Cerebellar cortex (tissue), 1 donor: ENCODE data around the gene CLEC16A.

Experiments
- DNase-seq: peaks from one replicate; pipeline ENCODE4 v3.0.0-alpha.2; 2015; ENCODE audit warnings: low spot score

Gene CLEC16A, protein sequence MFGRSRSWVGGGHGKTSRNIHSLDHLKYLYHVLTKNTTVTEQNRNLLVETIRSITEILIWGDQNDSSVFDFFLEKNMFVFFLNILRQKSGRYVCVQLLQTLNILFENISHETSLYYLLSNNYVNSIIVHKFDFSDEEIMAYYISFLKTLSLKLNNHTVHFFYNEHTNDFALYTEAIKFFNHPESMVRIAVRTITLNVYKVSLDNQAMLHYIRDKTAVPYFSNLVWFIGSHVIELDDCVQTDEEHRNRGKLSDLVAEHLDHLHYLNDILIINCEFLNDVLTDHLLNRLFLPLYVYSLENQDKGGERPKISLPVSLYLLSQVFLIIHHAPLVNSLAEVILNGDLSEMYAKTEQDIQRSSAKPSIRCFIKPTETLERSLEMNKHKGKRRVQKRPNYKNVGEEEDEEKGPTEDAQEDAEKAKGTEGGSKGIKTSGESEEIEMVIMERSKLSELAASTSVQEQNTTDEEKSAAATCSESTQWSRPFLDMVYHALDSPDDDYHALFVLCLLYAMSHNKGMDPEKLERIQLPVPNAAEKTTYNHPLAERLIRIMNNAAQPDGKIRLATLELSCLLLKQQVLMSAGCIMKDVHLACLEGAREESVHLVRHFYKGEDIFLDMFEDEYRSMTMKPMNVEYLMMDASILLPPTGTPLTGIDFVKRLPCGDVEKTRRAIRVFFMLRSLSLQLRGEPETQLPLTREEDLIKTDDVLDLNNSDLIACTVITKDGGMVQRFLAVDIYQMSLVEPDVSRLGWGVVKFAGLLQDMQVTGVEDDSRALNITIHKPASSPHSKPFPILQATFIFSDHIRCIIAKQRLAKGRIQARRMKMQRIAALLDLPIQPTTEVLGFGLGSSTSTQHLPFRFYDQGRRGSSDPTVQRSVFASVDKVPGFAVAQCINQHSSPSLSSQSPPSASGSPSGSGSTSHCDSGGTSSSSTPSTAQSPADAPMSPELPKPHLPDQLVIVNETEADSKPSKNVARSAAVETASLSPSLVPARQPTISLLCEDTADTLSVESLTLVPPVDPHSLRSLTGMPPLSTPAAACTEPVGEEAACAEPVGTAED

DNA sequence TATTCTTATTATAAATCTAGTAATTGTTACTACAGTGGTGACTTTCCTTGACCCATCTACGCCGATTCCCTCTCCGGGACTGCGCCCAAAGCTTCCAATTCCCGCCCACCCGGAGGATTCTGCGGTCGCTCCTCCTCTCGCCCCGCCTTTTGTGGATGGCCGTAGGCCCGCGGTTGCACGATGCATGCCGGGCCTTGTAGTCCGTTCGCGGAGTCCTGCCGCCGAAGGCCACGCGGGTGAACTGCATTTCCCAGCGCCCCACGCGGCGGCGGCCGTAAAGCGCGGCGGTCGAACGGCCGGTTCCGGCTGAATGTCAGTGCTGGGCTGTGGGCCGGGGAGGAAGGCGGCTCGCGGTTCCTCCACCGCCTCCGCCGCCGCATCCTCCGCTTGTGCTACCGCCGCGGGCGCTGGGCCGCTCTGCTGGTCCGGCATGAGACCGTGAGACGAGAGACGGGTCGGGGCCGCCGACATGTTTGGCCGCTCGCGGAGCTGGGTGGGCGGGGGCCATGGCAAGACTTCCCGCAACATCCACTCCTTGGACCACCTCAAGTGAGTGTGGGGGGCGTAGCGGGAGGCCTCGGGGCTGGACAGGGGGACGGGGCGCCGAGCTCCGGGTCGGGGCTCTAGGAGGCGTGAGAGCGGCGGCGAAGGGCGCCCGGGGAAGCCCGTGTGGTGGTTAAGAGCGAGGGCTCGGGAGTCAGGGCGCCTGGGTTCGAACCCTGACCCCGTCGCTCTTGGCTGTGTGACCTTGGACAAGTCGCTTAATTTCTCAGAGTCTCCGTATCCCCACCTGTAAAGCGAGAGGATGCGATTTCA lies at the start of gene CLEC16A:
Gene CLEC16A, plus strand, starts transcription at position 316 of the 816 bp plus-strand sequence. Its CDS starts 154 bp downstream, at position 470.
- DNase-seq = peak; percentile 97

DNA sequence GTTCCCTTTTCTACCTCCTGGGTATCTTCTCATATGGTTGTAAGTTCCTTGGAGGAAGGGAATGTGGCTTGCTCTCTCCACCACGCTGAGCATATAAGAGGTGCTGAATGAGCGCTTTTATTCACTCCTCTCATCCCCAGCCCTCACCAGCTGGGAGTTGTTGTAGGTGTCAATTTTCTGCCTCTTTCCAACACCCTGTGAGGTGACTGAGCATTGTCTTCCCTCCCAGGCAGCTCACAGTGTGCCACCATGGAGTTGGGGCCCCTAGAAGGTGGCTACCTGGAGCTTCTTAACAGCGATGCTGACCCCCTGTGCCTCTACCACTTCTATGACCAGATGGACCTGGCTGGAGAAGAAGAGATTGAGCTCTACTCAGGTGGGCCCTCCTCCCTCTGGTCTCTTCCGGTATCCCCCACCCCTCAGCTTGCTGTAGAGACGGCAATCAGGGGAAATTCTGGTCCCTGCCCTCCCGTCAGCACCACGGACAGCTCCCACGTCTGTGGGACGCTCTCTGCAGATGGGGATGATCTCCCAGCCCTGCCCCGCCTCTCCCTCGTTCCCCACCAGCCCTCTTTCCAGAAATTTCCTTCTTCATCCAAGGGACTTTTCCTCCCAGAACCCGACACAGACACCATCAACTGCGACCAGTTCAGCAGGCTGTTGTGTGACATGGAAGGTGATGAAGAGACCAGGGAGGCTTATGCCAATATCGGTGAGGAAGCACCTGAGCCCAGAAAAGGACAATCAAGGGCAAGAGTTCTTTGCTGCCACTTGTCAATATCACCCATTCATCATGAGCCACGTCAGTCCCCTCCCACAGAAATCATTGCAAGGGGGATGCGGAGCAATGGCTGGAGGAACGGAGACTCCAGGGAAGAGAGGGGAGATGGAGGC lies 49.1 kb upstream of the CLEC16A start:
- no peak for DNase-seq

DNA sequence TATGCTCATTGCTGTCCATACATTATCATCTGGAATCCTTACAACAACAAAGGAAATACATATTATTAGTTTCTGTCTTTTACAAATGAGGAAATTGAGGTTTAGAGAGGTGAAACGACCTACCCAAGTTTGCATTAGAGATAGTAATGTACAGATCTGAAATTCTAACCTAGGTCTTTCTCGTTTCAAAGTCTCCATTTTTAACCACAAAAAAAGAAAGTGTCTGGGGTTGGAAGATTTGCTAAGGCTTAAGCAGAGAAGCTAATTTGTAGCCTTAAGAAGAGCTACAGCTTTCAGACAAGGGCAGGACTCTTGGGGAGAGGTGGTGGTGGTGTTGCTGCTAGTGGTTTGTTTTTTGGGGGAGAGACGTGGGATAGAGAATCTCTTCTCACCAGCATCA lies 48.2 kb upstream of the CLEC16A start:
- no peak for DNase-seq

- no peak for DNase-seq
Measured at GRCh38 chr16:10896723-10897122, 47.6 kb upstream of the CLEC16A start.

GRCh38 chr16:10897134-10897533 lies 47.2 kb upstream of the CLEC16A start:
- no peak for DNase-seq

DNA sequence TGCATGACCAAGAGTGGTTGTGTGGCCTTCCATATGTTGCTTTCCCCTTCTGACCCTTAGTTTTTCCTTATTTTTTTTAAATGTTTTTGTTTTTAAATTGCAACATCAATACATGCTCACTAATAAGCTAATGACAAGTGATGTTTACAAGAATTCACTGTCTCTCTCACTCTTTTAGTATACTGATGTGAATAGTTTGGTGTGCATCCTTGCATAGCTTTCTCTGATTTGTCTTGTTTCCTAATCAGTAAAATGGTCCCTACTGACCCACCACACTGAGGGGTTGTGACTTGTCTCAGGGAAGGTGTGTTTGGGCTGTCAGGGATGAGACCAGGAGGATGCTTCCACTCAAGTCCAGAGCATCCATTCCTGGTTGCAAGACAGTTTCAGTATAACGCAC lies 41.4 kb upstream of the CLEC16A start:
- DNase-seq = no peak

DNA sequence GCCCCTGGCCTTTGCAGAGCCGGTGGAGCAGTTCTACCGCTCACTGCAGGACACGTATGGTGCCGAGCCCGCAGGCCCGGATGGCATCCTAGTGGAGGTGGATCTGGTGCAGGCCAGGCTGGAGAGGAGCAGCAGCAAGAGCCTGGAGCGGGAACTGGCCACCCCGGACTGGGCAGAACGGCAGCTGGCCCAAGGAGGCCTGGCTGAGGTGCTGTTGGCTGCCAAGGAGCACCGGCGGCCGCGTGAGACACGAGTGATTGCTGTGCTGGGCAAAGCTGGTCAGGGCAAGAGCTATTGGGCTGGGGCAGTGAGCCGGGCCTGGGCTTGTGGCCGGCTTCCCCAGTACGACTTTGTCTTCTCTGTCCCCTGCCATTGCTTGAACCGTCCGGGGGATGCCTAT lies 37.9 kb upstream of the CLEC16A start:
- no peak for DNase-seq

DNA sequence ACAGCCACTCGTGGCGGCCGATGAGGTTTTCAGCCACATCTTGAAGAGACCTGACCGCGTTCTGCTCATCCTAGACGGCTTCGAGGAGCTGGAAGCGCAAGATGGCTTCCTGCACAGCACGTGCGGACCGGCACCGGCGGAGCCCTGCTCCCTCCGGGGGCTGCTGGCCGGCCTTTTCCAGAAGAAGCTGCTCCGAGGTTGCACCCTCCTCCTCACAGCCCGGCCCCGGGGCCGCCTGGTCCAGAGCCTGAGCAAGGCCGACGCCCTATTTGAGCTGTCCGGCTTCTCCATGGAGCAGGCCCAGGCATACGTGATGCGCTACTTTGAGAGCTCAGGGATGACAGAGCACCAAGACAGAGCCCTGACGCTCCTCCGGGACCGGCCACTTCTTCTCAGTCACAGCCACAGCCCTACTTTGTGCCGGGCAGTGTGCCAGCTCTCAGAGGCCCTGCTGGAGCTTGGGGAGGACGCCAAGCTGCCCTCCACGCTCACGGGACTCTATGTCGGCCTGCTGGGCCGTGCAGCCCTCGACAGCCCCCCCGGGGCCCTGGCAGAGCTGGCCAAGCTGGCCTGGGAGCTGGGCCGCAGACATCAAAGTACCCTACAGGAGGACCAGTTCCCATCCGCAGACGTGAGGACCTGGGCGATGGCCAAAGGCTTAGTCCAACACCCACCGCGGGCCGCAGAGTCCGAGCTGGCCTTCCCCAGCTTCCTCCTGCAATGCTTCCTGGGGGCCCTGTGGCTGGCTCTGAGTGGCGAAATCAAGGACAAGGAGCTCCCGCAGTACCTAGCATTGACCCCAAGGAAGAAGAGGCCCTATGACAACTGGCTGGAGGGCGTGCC lies 37.2 kb upstream of the CLEC16A start:
- DNase-seq = peak; percentile 47

- no peak for DNase-seq
Measured at GRCh38 chr16:10907757-10908045, 36.7 kb upstream of the CLEC16A start.

- DNase-seq = no peak
Measured at GRCh38 chr16:10911267-10911666, 33.1 kb upstream of the CLEC16A start.

DNA sequence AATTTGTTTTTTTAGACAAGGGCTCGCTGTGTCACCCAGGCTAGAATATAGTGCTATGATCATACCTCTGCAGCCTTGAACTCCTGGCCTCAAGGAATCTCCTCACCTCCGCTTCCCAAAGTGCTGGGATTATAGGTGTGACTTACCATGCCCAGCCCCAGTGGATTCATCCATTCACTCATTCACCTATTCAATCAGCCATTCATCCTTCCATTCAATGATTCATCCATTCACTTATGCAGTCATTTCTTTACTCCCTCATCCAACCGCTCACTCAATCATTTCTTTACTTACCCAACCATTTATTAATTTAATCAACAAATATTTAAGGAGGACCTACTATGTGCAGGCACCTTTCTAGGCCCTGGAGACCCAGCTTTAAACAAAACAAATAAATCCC lies 27.8 kb upstream of the CLEC16A start:
- no peak for DNase-seq

DNA sequence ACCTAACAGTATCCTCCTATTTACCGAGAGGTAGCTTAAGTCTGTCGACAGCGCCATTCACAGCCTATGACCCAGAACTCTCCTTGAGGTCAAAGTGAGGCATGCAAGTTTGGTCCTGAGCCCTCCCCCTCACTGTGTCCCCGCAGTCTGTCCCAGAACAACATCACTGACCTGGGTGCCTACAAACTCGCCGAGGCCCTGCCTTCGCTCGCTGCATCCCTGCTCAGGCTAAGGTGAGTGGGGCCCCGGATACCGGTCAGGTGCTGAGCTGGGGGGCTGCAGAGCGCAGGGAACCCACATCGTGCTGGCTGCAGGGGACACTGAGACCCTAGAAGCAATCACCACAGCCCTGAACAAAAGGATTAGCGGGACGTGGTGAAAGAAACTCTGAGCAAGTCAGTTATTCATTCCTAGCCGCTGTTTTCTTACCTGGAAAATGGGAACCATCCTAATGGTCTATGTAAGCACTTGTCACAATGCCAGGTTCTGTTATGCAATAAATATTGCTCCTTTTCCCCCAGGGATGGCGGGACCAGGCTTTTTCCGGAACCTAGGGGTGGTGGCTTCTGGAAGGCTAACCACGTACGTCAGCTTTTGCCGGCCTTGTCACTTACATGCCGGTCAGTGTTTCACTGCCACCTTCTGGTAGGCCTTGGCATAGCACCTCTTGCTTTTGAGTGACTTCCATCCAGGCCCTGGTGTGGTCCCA lies 25.9 kb upstream of the CLEC16A start:
- peak; percentile 93 for DNase-seq

GRCh38 chr16:10919003-10919351 lies 25.4 kb upstream of the CLEC16A start:
- no peak for DNase-seq

- no peak for DNase-seq
Measured at GRCh38 chr16:10920726-10921427, 23.5 kb upstream of the CLEC16A start.

DNA sequence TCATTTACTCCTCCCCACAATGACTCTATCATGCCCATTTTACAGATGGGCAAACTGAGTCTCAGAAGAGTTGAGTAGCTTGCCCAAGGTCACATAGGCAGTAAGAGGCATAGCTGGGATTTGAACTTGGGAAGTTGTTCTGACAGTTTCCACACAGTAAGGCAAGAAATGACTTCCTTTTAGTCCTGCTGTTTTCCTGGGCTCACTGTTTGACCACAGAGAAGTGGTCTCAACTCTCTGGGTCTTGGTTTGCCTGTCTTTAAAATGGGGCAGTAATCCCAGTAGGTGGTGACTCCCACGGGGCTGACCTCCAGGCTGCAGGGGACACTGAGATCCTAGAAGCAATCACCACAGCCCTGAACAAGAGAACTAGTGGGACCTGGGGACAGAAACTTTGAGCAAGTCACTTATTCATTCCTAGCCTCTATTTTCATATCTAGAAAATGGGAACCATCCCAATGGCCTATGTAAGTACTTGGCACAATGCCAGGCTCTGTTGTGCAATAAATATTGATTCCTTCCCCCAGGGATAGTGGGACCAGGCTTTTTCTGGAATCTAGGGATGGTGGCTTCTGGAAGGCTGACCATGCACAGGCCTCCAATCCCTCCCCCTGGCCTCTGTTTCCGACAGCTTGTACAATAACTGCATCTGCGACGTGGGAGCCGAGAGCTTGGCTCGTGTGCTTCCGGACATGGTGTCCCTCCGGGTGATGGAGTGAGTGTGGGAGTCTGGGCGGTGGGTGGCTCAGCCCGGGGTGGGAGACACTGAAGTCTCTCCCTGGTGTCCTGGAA lies 22.6 kb upstream of the CLEC16A start:
- no peak for DNase-seq

DNA sequence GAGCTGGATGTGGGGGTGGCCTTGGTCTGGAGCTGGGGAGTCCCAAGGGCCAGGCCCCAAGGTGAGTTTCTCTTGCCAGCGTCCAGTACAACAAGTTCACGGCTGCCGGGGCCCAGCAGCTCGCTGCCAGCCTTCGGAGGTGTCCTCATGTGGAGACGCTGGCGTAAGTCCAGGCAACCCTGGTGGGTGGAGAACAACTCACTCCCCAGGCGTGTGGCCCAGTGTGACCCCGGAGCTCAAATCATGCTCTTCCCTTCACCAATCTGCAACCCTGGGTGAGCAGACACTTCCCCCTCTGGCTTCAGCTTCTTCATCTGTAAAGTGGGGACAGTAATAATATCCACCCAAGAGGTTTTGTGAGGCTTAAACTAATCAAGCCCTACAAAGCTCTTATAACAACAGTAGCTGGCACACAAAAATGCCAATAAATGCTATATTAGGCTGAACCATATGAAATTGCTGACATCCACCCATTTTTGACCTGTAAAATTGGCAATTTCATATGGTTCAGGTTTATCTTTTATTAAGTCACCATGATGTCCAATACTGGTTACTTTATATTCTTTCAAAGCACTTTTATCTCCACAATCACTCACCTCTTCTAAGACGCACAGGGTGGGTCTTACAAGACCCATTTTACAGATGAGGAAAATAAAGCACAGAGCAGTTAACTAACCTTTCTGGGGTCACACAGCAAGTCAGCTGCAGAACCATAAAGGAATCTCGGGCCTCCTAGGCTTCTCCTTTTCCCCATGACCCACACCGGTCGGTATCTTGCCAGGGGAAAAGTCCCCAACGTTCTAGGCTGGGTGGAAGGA lies 21.8 kb upstream of the CLEC16A start:
- no peak for DNase-seq

GRCh38 chr16:10923146-10923649 lies 21.2 kb upstream of the CLEC16A start:
- no peak for DNase-seq
